B cell (primary cell): ENCODE data around the gene RAB41. TPM values are rescaled to one million over a fixed set of nuclear protein-coding genes. Genes with fewer than 3 reads are reported as not detected.
"Not testable (repeated sequence)": the region's sequence is repeated elsewhere in the genome, so short reads cannot be mapped to it uniquely, and the experiment has no call there.

Experiments
- ATAC-seq: fragments of 200-7000 bp; cut with Tn5 transposase; one replicate; pipeline ENCODE4 v1.10.0; 2021; ENCODE audit warnings: low read depth, mild to moderate bottlenecking, moderate number of reproducible peaks, moderate library complexity
- CTCF ChIA-PET: fragments of 350-600 bp; sonication (Branson Sonifier 250); formaldehyde crosslinking; loops from one replicate; lab custom pipeline; 2021; ENCODE audit warnings: antibody characterized with exemption, inconsistent platforms; lab: Charles Lee
- POLR2A ChIA-PET: fragments of 350-600 bp; sonication (Branson Sonifier 250); formaldehyde crosslinking; loops from one replicate; lab custom pipeline; 2021; ENCODE audit warnings: antibody characterized with exemption; lab: Charles Lee
- DNase-seq: peaks from one replicate; pipeline ENCODE4 v3.0.0; 2013
- H2AFZ ChIP-seq: 2 replicates; pipeline ENCODE4 v1.6.1; 2012; ENCODE audit warnings: mild to moderate bottlenecking, low read depth, low read length; ENCODE audit not compliant: insufficient read depth, poor library complexity, severe bottlenecking
- H3K27ac ChIP-seq, 2 donors: 1 replicate in 1 of 2; 2 replicates in 1 of 2; pipeline ENCODE4 v1.5.1; 2012 to 2013; ENCODE audit warnings: low read length in 2 of 2, mild to moderate bottlenecking in 2 of 2, moderate library complexity in 1 of 2
- H3K27me3 ChIP-seq, 4 experiments: fragments of 200-600 bp in 1 of 4; sonication (generic) in 1 of 4; replicated peaks in 1 of 4; 1 replicate in 2 of 4; 2 replicates in 2 of 4; pipeline versions ENCODE4 v1.6.1 to v1.7.0; 2013 to 2016; ENCODE audit warnings: low read length in 3 of 4, mild to moderate bottlenecking in 2 of 4, mixed read lengths in 1 of 4, moderate library complexity in 1 of 4; ENCODE audit not compliant: insufficient read depth in 4 of 4, control insufficient read depth in 3 of 4; ENCODE audit errors: control extremely low read depth in 1 of 4
- H3K36me3 ChIP-seq, 2 experiments: replicated peaks in 1 of 2; 1 replicate in 1 of 2; 2 replicates in 1 of 2; pipeline versions ENCODE4 v1.6.1 to v1.7.1; 2013; ENCODE audit warnings: low read length in 1 of 2; ENCODE audit not compliant: insufficient read depth in 2 of 2, control insufficient read depth in 1 of 2; ENCODE audit errors: control extremely low read depth in 1 of 2, extremely low read depth in 1 of 2
- H3K4me1 ChIP-seq, 2 donors: fragments of 200-600 bp in 1 of 2; sonication (generic) in 1 of 2; 1 replicate in 1 of 2; 2 replicates in 1 of 2; pipeline versions ENCODE4 v1.5.1 to v1.6.1; 2013 to 2017; ENCODE audit warnings: low read length in 2 of 2; ENCODE audit not compliant: control insufficient read depth in 2 of 2, insufficient read depth in 2 of 2
- H3K4me2 ChIP-seq: replicated peaks from 2 replicates; pipeline ENCODE3; 2012; ENCODE audit warnings: mild to moderate bottlenecking, low read depth, low read length; ENCODE audit not compliant: poor library complexity, severe bottlenecking
- H3K4me3 ChIP-seq, 5 experiments: fragments of 200-600 bp in 1 of 5; sonication (generic) in 1 of 5; 1 replicate in 3 of 5; 2 replicates in 2 of 5; pipeline versions ENCODE4 v1.5.1 to v1.7.0; 2011 to 2016; ENCODE audit warnings: low read length in 4 of 5, mild to moderate bottlenecking in 4 of 5, low read depth in 2 of 5, control low read depth in 1 of 5, moderate library complexity in 1 of 5; ENCODE audit not compliant: insufficient read depth in 1 of 5; ENCODE audit errors: control extremely low read depth in 1 of 5, extremely low read depth in 1 of 5
- H3K79me2 ChIP-seq: fragments of 200-600 bp; sonication (generic); one replicate; pipeline ENCODE4 v1.6.0; 2016; ENCODE audit warnings: low read length; ENCODE audit not compliant: control insufficient read depth, insufficient read depth
- H3K9ac ChIP-seq: fragments of 200-600 bp; sonication (generic); 2 replicates; pipeline ENCODE4 v1.6.1; 2017; ENCODE audit warnings: mild to moderate bottlenecking, low read length, moderate library complexity
- H3K9me3 ChIP-seq, 3 donors: one replicate each; pipeline versions ENCODE4 v1.6.1 to v1.7.1; 2013; ENCODE audit warnings: low read length in 2 of 3; ENCODE audit not compliant: control insufficient read depth in 2 of 3, insufficient read depth in 1 of 3; ENCODE audit errors: control extremely low read depth in 1 of 3
- H4K20me1 ChIP-seq: 2 replicates; pipeline ENCODE4 v1.6.0; 2012; ENCODE audit warnings: mild to moderate bottlenecking, low read length; ENCODE audit not compliant: insufficient read depth, control insufficient read depth, poor library complexity, severe bottlenecking
- H3K27ac Mint-ChIP-seq: one replicate; pipeline ENCODE4 v1.8.0; 2021; ENCODE audit warnings: mixed read lengths
- H3K27me3 Mint-ChIP-seq: one replicate; pipeline ENCODE4 v1.8.0; 2021; ENCODE audit warnings: mixed read lengths
- H3K4me1 Mint-ChIP-seq: one replicate; pipeline ENCODE4 v1.8.0; 2021; ENCODE audit warnings: mixed read lengths
- H3K4me3 Mint-ChIP-seq: one replicate; pipeline ENCODE4 v1.8.0; 2021; ENCODE audit warnings: mixed read lengths
- H3K9me3 Mint-ChIP-seq: one replicate; pipeline ENCODE4 v1.8.0; 2022; ENCODE audit warnings: mixed read lengths; ENCODE audit not compliant: insufficient read depth
- CTCF ChIP-seq: fragments of 200-600 bp; IDR thresholded peaks from one replicate; pipeline ENCODE4 v1.8.0; 2022; ENCODE audit warnings: antibody characterized with exemption, mild to moderate bottlenecking
- EZH2 ChIP-seq: IDR thresholded peaks from 2 replicates; pipeline ENCODE4 v1.6.1; 2012; ENCODE audit warnings: borderline replicate concordance, low read depth, mild to moderate bottlenecking, moderate library complexity, low read length; ENCODE audit not compliant: insufficient read depth, poor library complexity, severe bottlenecking
- WGBS: methylation state at CpG from one replicate; pipeline ENCODE4 v1.1.5; 2013; ENCODE audit warnings: missing lambda C conversion rate; ENCODE audit not compliant: insufficient coverage; 5-methylcytosine and 5-hydroxymethylcytosine counted together
- intact Hi-C: fragments of 100-400 bp; cut with micrococcal nuclease; formaldehyde crosslinking; loops from one replicate; pipeline ENCODE4 v1.10.0; 2022
- polyA plus RNA-seq: library from polyadenylated mRNA; depleted of rRNA; stranded (reverse); fragments of >200 nt; gene quantifications from 2 replicates; pipeline ENCODE4 v1.2.3, GENCODE V29; 2012
- total RNA-seq, 2 donors: library from RNA; stranded (reverse); fragments of 120-200 nt in 1 of 2; gene quantifications; 1 replicate in 1 of 2; 2 replicates in 1 of 2; pipeline versions ENCODE4 v1.2.3 to v1.2.4, GENCODE V29; 2013 to 2022

RAB41 gene
- total and polyA plus RNA-seq, 2 donors (not counting 1 experiment from before 2014, with no cell fraction given) = not detected

- intact Hi-C loops = no loop called here
These were observed 13.9 kb upstream of the RAB41 start, which contains the start of gene ARR3 for GRCh38 chrX:70268034-70268433. TSS of gene ARR3 (plus strand) at chrX:70268334. CDS start at chrX:70269386, 1,052 bp downstream.

GRCh38 chrX:70274029-70274428, 7.9 kb upstream of the RAB41 start:
- H3K36me3 ChIP-seq, H3K4me3 Mint-ChIP-seq, H3K4me1 Mint-ChIP-seq, H3K27ac Mint-ChIP-seq, H3K79me2 ChIP-seq, H3K9me3 ChIP-seq, H3K27me3 Mint-ChIP-seq, H3K9ac ChIP-seq, H3K4me2 ChIP-seq, ATAC-seq, H2AFZ ChIP-seq, intact Hi-C loops, H4K20me1 ChIP-seq, H3K4me1 ChIP-seq, POLR2A ChIA-PET, H3K27me3 ChIP-seq, DNase-seq, H3K4me3 ChIP-seq, CTCF ChIA-PET, H3K9me3 Mint-ChIP-seq, H3K27ac ChIP-seq: not testable (repeated sequence)
- WGBS = 100% methylated on average over 1 of the region's 7 CpGs

More at GRCh38 chrX:70268034-70268433, 13.9 kb upstream of the RAB41 start, which contains the start of gene ARR3:
- Histone ChIP-seq H4K20me1 (no peaks in the 10 kb centered on the region), H3K9ac (no peak within 1 kb of the TSS), H3K36me3 (no peaks in the 10 kb centered on the region), H3K4me3 (no peak within 1 kb of the TSS), H3K27me3 (no peaks in the 10 kb centered on the region), H3K4me1 (no peaks in the 10 kb centered on the region), H3K79me2 (no peaks in the 10 kb centered on the region), H3K9me3 (no peaks in the 10 kb centered on the region), H3K4me2 (no peak within 1 kb of the TSS), H3K27ac (no peak within 1 kb of the TSS), H2AFZ (no peak within 1 kb of the TSS)
- H3K9me3 Mint-ChIP-seq = no peaks in the 10 kb centered on the region
- no peak within 1 kb of the TSS for H3K4me3 Mint-ChIP-seq
- no peaks in the 10 kb centered on the region for H3K4me1 Mint-ChIP-seq
- DNase-seq (no peak), ATAC-seq (no peak)
- ChIA-PET POLR2A (no interaction called here), CTCF (no interaction called here)
- TF ChIP-seq CTCF (no peak), EZH2 (no peak)
- H3K27ac Mint-ChIP-seq = no peak within 1 kb of the TSS
- H3K27me3 Mint-ChIP-seq = no peaks in the 10 kb centered on the region
